Mucosa of descending colon (tissue), 3 donors: ENCODE measurements around the gene MT1A. TPM values are rescaled to one million over a fixed set of nuclear protein-coding genes. Genes with fewer than 3 reads are reported as not detected.
A peak's percentile ranks its signal among the peaks of the same experiment; 100 is the strongest.

ENCODE experiments used
- ATAC-seq: fragments of 200-7000 bp; cut with Tn5 transposase; one replicate; pipeline ENCODE4 v1.9.1; 2020; ENCODE audit warnings: mild to moderate bottlenecking, moderate library complexity
- DNase-seq, 3 donors: peaks; one replicate each; pipeline ENCODE4 v3.0.0-alpha.2; 2020
- H3K36me3 ChIP-seq: fragments of 200-600 bp; one replicate; pipeline ENCODE4 v1.8.0; 2021; ENCODE audit warnings: low read depth, mild to moderate bottlenecking
- H3K4me1 ChIP-seq: fragments of 200-600 bp; one replicate; pipeline ENCODE4 v1.8.0; 2021; ENCODE audit warnings: low read depth, mild to moderate bottlenecking
- H3K4me3 ChIP-seq: fragments of 200-600 bp; one replicate; pipeline ENCODE4 v1.8.0; 2021; ENCODE audit warnings: mild to moderate bottlenecking
- H3K9me3 ChIP-seq: fragments of 200-600 bp; one replicate; pipeline ENCODE4 v1.8.0; 2021; ENCODE audit warnings: mild to moderate bottlenecking
- intact Hi-C, 2 donors: fragments of 100-400 bp; cut with DNase I in 1 of 2; cut with micrococcal nuclease in 1 of 2; formaldehyde crosslinking; loops; one replicate each; pipeline versions ENCODE4 v1.11.0 to v1.11.1; 2022; cut with DNase I, micrococcal nuclease
- total RNA-seq, 3 donors: library from RNA; stranded (reverse); fragmentation: NEBNext Ultra II Directional in 2 of 3; extraction: Animal tissue kit (Norgen Biotek cat#: 25700) in 2 of 3; gene quantifications; one replicate each; pipeline versions ENCODE4 v1.2.1 to v1.2.4, GENCODE V29; 2021 to 2023
- TF ChIP-seq, protein P1 (sequence below): fragments of 200-600 bp; IDR thresholded peaks from one replicate; pipeline ENCODE4 v1.8.0; 2022; ENCODE audit warnings: antibody characterized with exemption, mild to moderate bottlenecking
- donor health status: DM: no; HTN: no; CAD: no; lungs with moderate emphysema.
- donor health status: DM: no; HTN: no; CAD: no.
- donor health status: DM: no; HTN: yes; CAD: no.

MT1A gene
- total RNA-seq, 3 donors from 2014 or later = 4.5 to 9.7 (median 8.9) TPM

DNA sequence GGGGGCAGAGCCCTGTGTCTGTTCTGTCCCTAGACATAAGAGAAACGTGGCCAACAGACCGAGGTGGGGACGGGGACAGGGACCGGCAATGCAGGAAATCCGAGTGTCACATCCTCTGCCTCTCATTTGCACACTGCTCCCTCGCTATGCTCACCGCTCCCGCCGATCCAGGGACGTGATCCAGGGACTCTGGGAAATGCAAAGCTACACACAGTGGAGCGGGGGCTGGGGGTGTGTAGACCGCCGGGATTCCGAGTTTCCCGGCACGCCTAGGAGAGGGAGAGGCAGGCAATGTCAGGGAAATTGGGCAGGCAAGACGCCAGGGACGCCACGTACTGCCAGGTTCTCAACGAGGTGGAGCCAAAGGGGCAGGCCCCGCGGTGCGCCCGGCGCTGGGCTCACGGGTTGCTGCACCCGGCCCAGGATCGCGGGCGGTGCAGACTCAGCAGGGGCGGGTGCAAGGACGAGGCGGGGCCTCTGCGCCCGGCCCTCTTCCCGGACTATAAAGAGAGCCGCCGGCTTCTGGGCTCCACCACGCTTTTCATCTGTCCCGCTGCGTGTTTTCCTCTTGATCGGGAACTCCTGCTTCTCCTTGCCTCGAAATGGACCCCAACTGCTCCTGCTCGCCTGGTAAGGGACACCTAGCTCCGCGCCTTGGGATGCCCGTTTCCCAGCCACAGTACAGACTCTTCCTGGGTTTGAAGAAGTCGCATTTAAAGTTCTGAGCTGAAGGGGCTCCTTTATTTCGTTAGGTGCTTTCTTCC, 43.7 kb downstream of the MT1A start, which contains the start of gene MT1X:
Gene MT1X, plus strand, starts transcription at position 532 of the 764 bp plus-strand sequence. Its CDS starts 71 bp downstream, at position 603.
- Histone ChIP-seq H3K4me3 (peak within 1 kb of the TSS; percentile 16), H3K9me3 (no peaks in the 10 kb centered on the region), H3K4me1 (peaks cover 13% of the 10 kb centered on the region), H3K36me3 (no peaks in the 10 kb centered on the region)
- TF ChIP-seq, protein P1, sequence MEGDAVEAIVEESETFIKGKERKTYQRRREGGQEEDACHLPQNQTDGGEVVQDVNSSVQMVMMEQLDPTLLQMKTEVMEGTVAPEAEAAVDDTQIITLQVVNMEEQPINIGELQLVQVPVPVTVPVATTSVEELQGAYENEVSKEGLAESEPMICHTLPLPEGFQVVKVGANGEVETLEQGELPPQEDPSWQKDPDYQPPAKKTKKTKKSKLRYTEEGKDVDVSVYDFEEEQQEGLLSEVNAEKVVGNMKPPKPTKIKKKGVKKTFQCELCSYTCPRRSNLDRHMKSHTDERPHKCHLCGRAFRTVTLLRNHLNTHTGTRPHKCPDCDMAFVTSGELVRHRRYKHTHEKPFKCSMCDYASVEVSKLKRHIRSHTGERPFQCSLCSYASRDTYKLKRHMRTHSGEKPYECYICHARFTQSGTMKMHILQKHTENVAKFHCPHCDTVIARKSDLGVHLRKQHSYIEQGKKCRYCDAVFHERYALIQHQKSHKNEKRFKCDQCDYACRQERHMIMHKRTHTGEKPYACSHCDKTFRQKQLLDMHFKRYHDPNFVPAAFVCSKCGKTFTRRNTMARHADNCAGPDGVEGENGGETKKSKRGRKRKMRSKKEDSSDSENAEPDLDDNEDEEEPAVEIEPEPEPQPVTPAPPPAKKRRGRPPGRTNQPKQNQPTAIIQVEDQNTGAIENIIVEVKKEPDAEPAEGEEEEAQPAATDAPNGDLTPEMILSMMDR = no peak
- peak; percentile 99 for ATAC-seq
- DNase-seq = peak; percentile 96 to 97 (median 97)
- intact Hi-C loops = no loop called here

DNA sequence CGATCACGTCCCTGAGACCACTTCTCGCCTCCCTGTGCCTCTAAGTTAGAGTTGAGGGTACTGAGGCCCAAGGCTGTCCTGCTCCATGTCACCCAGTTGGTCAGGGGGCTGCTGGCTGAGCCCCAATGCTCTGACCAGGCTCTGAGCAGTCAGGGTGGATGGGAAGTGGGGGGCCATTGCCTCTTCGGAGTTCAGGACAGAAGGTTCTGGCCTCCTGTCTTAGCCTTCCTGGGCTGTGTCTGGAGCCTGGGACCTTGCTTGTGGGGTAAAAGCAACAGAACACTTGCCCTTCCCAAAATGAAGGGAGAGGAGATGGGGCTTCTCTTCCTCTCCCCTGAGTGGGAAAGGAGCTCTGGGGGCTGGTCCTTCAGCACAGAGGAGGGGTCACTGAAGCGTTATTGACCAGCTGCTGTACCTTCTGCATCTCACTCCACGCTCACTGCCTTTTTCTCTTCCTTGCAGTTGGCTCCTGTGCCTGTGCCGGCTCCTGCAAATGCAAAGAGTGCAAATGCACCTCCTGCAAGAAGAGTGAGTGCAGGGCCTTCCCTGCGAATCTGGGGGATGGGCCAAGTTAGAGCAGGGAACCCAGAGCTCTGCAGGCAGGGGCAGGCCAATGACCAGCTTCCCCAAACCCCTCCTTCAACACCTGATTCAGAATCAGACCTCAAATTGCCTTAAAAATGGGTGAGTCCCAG, 44.4 kb downstream of the MT1A start:
- ATAC-seq (peak; percentile 0), DNase-seq (peak in 1 of 3 donors; percentile 54)
- TF ChIP-seq, protein P1 = no peak
- Histone ChIP-seq H3K4me3 (peak overlapping the region; percentile 16), H3K9me3 (no peaks in the 10 kb centered on the region), H3K4me1 (peaks cover 13% of the 10 kb centered on the region), H3K36me3 (no peaks in the 10 kb centered on the region)
- intact Hi-C loops = no loop called here

DNA sequence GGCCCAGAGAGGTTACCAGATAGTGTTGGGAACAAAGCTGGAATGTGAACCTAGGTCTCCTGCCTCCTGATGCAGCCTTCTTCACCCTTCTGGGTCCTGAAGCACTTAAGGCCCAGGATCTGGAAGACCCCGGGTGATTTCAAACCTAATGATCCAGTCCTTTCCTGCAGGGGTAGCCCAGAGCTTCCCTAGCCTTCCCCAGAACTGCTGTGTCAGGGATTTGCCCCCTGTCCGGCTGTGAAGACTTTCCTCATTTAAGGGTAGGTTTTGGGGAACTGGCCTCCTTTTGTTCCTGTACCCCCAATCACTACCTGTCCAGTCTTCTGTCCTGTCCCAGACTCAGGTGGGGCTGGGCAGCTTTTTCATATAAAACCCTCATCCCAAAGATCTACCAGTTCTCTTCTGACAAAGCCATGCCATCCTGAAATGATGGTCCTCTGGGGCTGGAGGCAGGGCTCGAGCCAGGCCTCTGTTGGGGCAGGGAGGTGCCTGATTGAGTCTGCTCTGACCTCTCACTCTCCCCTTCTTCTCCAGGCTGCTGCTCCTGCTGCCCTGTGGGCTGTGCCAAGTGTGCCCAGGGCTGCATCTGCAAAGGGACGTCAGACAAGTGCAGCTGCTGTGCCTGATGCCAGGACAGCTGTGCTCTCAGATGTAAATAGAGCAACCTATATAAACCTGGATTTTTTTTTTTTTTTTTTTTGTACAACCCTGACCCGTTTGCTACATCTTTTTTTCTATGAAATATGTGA, 45.1 kb downstream of the MT1A start:
- DNase-seq (no peak), ATAC-seq (no peak)
- Histone ChIP-seq H3K36me3 (no peaks in the 10 kb centered on the region), H3K4me1 (peaks cover 13% of the 10 kb centered on the region), H3K9me3 (no peaks in the 10 kb centered on the region), H3K4me3 (no peak overlapping the region)
- TF ChIP-seq, protein P1 = no peak
- intact Hi-C loops = no loop called here

DNA sequence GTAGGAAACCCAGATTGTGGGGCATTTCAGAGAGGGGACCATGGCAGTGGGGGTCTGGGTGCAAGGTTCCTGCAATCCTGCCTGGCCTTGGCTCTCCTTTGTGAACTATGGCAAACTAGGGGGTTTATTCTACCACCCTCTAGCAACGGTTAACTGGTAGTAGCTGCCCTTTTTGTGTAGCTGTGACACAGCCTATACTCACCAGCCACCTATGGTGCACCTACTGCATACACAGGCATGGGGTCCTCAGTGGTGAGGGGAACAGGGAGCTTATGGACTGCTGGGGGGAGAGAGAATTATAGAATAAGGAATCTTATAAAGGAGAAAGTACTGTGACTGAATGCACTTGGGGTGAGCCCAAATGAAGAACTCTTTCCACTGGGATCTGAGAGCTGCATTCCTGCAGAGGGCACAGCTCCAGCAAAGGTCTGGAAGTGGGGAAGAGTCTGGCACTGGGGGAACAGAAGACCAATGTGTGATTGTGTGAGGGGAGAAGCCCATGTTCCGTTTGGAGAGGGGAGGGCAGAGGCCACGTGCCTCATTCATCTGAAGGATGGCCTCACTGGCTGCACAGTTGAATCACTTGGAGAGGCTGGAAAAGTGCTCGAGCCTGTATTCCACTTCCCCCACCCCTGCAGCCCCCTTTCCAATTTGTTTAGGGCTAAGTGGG, 45.9 kb downstream of the MT1A start:
- no peak for ATAC-seq
- H3K9me3 ChIP-seq = no peaks in the 10 kb centered on the region
- no peaks in the 10 kb centered on the region for H3K36me3 ChIP-seq
- intact Hi-C loops = no loop called here
- peaks cover 13% of the 10 kb centered on the region for H3K4me1 ChIP-seq
- TF ChIP-seq, protein P1 = no peak
- H3K4me3 ChIP-seq = no peak overlapping the region
- no peak for DNase-seq

DNA sequence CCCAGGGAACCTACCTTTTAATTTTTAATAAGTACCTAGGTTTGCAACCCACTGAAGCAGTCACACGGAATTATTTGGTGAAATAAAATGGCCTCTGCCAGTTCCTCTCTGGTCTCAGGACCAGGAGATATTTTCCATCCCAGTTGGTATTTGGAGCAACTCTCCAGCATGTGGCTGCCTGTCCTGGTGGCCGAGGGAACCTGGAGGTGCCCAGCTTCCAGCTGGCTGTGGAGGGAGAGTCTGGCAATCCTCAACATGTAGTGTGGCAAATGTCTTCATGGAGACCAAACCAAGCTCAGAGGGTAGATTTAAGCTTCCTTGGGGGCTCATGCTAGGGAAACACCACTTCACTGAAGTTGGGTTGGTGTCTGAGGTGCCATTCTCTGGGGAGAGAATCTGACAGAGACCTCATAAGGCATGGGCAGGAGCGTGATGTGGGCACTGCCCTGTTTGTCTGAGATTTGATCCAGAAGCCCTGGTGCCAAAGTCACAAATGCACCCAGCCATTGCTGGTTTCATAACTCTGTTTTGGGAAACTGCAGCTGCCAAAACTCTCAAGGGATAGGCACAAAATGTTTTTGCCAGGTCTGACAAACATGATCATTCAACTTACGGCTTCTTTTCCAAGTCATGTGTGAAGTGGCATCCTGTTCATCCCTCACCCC, 46.6 kb downstream of the MT1A start:
- no peak overlapping the region for H3K4me3 ChIP-seq
- ATAC-seq (no peak), DNase-seq (no peak)
- intact Hi-C loops = no loop called here
- TF ChIP-seq, protein P1 = no peak
- H3K4me1 ChIP-seq = peaks cover 13% of the 10 kb centered on the region
- H3K9me3 ChIP-seq = no peaks in the 10 kb centered on the region
- no peaks in the 10 kb centered on the region for H3K36me3 ChIP-seq
